K562 (cell line): ENCODE results near the gene F11R. TPM values are rescaled to one million over a fixed set of nuclear protein-coding genes. Genes with fewer than 3 reads are reported as not detected.

Experiments
- ADNP ChIP-seq: fragments of 200-800 bp; sonication (Bioruptor generic); IDR thresholded peaks from 2 replicates; pipeline ENCODE4 v1.6.1; 2016; ENCODE audit warnings: missing genetic modification characterization, missing compliant biosample characterization
- CHD1 ChIP-seq: fragments of 200-600 bp; sonication (generic); IDR thresholded peaks from one replicate; pipeline ENCODE4 v1.6.1; 2012; ENCODE audit warnings: mild to moderate bottlenecking, moderate library complexity, low read length, inconsistent platforms
- DEAF1 ChIP-seq: fragments of 450-650 bp; formaldehyde crosslinking; IDR thresholded peaks from 2 replicates; pipeline ENCODE4 v1.4.0; 2020; ENCODE audit warnings: mild to moderate bottlenecking, moderate library complexity
- EP300 ChIP-seq: IDR thresholded peaks from 2 replicates; pipeline ENCODE4 v1.6.1; 2012; ENCODE audit warnings: low read length, improper control_type of control experiment
- NEUROD1 ChIP-seq: fragments of 150-350 bp; IDR thresholded peaks from 2 replicates; pipeline ENCODE4 v1.6.1; 2014; ENCODE audit warnings: borderline replicate concordance, low read length, low read depth; ENCODE audit not compliant: partially characterized antibody
- POLR2B ChIP-seq: fragments of 450-650 bp; IDR thresholded peaks from 2 replicates; pipeline ENCODE4 v1.6.1; 2018; ENCODE audit warnings: low read depth; ENCODE audit not compliant: partially characterized antibody
- PRDM10 ChIP-seq: fragments of 450-650 bp; IDR thresholded peaks from 2 replicates; pipeline ENCODE4 v1.6.1; 2018; ENCODE audit not compliant: partially characterized antibody
- RB1 ChIP-seq: fragments of 450-650 bp; IDR thresholded peaks from 2 replicates; pipeline ENCODE4 v1.6.1; 2017; ENCODE audit warnings: low read depth, mild to moderate bottlenecking
- REST ChIP-seq, 2 experiments: fragments of 450-650 bp; formaldehyde crosslinking in 1 of 2; IDR thresholded peaks; 2 replicates each; pipeline versions ENCODE4 v1.4.0 to v1.6.1; 2014 to 2020; ENCODE audit warnings: mild to moderate bottlenecking in 2 of 2, borderline replicate concordance in 1 of 2, low read depth in 1 of 2
- XRCC5 ChIP-seq: fragments of 200-400 bp; formaldehyde crosslinking; IDR thresholded peaks from 2 replicates; pipeline ENCODE4 v1.6.1; 2017; ENCODE audit warnings: low read depth, mild to moderate bottlenecking, low read length
- ZKSCAN8 ChIP-seq: fragments of 200-800 bp; sonication (Bioruptor generic); IDR thresholded peaks from 2 replicates; pipeline ENCODE4 v1.6.1; 2016; ENCODE audit warnings: missing genetic modification characterization, missing compliant biosample characterization
- ZNF445 ChIP-seq: fragments of 250-450 bp; sonication (Bioruptor Pico); IDR thresholded peaks from 2 replicates; pipeline ENCODE4 v1.4.0; 2020; ENCODE audit warnings: low read depth, mild to moderate bottlenecking, moderate library complexity
- polyA plus RNA-seq, 8 experiments: library from polyadenylated mRNA; depleted of rRNA in 4 of 8; stranded (reverse) in 5 of 8; unstranded in 3 of 8; fragments of >200 nt; fragmentation: Nextera tagmentation in 2 of 8; fragmentation: Illumina TruSeq in 1 of 8; extraction: Ambion mirVana in 2 of 8; extraction: Trizol in 1 of 8; gene quantifications; 2 replicates each; pipeline versions ENCODE4 v1.2.1 to v1.2.3, GENCODE V29; 2011 to 2014; ENCODE audit warnings: inconsistent platforms in 1 of 8, missing spikeins in 1 of 8
- total RNA-seq, 7 experiments: library from RNA; depleted of rRNA in 6 of 7; stranded (reverse); fragments of >200 nt in 6 of 7; fragmentation: Illumina TruSeq in 2 of 7; extraction: Trizol in 2 of 7; gene quantifications; 2 replicates each; pipeline versions ENCODE4 v1.2.1 to v1.2.3, GENCODE V29; 2011 to 2021; ENCODE audit warnings: low replicate concordance in 1 of 7

The F11R gene
- total and polyA plus RNA-seq, 9 of the 15 experiments (the other 6 are each of a cell fraction or from before 2014, with no cell fraction given) = 27.4 to 187 (median 52.5) TPM

GRCh38 chr1:161021165-161021969, 415 bp upstream of the F11R start (continued):
- no peak for TF ChIP-seq XRCC5
- peak; percentile 9 for TF ChIP-seq PRDM10
- TF ChIP-seq RB1 = no peak
- no peak for TF ChIP-seq ADNP
- TF ChIP-seq CHD1 = no peak
- TF ChIP-seq ZKSCAN8 (CRISPR knock-in tag) = no peak
- TF ChIP-seq EP300 = no peak
- no peak for TF ChIP-seq ZNF445 (CRISPR knock-in tag)
- TF ChIP-seq DEAF1 (CRISPR knock-in tag) = no peak
- TF ChIP-seq NEUROD1 = peak; percentile 31
- peak; percentile 79 for TF ChIP-seq POLR2B
- no peak for TF ChIP-seq REST (IDR thresholded peaks at IDR 0.05; ENCODE audit: borderline replicate concordance)
- TF ChIP-seq REST (CRISPR knock-in tag; IDR thresholded peaks at IDR 0.05; ENCODE audit: low read depth) = no peak
